ENCODE measurements around the gene CDH4.

DNA sequence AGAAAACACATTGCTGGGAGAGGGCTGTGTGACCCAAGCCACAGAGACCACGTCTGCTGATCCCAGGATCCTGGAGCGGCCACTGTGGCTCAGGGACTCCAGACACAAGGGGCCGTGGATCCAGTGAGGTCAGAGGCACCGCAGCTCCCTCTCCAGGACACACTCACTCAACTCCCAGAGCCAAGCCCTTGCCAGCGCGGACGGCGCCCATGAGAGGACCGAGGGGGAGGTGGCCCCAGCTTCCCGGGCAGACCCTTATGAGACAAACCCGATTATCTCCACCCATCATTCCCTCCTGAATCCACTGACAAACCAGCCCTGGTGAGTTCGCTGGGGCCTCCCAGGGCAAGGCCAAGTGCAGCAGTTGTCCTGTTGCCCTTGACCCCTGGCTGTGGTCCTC lies 612.4 kb downstream of the CDH4 start:
- TF ChIP-seq ZNF384 (IDR thresholded peaks at IDR 0.05; ENCODE audit: low read depth, low read length): no peak
- no peak for TF ChIP-seq CTCF (IDR thresholded peaks at IDR 0.05 in 2 of 3, conservative IDR thresholded peaks at IDR 0.05 in 1 of 3; ENCODE audit: insufficient read depth in 2 of 3, low read depth in 1 of 3, low read length in 3 of 3)
- no peak for TF ChIP-seq POLR2A (conservative IDR thresholded peaks at IDR 0.05)
- TF ChIP-seq, protein P1, sequence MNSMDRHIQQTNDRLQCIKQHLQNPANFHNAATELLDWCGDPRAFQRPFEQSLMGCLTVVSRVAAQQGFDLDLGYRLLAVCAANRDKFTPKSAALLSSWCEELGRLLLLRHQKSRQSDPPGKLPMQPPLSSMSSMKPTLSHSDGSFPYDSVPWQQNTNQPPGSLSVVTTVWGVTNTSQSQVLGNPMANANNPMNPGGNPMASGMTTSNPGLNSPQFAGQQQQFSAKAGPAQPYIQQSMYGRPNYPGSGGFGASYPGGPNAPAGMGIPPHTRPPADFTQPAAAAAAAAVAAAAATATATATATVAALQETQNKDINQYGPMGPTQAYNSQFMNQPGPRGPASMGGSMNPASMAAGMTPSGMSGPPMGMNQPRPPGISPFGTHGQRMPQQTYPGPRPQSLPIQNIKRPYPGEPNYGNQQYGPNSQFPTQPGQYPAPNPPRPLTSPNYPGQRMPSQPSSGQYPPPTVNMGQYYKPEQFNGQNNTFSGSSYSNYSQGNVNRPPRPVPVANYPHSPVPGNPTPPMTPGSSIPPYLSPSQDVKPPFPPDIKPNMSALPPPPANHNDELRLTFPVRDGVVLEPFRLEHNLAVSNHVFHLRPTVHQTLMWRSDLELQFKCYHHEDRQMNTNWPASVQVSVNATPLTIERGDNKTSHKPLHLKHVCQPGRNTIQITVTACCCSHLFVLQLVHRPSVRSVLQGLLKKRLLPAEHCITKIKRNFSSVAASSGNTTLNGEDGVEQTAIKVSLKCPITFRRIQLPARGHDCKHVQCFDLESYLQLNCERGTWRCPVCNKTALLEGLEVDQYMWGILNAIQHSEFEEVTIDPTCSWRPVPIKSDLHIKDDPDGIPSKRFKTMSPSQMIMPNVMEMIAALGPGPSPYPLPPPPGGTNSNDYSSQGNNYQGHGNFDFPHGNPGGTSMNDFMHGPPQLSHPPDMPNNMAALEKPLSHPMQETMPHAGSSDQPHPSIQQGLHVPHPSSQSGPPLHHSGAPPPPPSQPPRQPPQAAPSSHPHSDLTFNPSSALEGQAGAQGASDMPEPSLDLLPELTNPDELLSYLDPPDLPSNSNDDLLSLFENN (IDR thresholded peaks at IDR 0.05; ENCODE audit: low read depth in 2 of 2, low read length in 2 of 2): no peak
- no peak for TF ChIP-seq PML (IDR thresholded peaks at IDR 0.05; ENCODE audit: low read length)
- TF ChIP-seq MBD2 (IDR thresholded peaks at IDR 0.05; ENCODE audit: borderline replicate concordance, low read depth): no peak
- TF ChIP-seq AFF4 (CRISPR knock-in tag; IDR thresholded peaks at IDR 0.05): no peak
- no peak for TF ChIP-seq ZNF23 (CRISPR knock-in tag; IDR thresholded peaks at IDR 0.05)
- TF ChIP-seq ATF6 (CRISPR knock-in tag; IDR thresholded peaks at IDR 0.05): no peak
- TF ChIP-seq PHB2 (IDR thresholded peaks at IDR 0.05; ENCODE audit: low read depth): no peak
- TF ChIP-seq CEBPB (tag; IDR thresholded peaks at IDR 0.05): no peak
- no peak for TF ChIP-seq TEAD4 (IDR thresholded peaks at IDR 0.05; ENCODE audit: low read length)
- TF ChIP-seq TEAD4 (CRISPR knock-in tag; IDR thresholded peaks at IDR 0.05; ENCODE audit: borderline replicate concordance): no peak
- TF ChIP-seq, protein P2, sequence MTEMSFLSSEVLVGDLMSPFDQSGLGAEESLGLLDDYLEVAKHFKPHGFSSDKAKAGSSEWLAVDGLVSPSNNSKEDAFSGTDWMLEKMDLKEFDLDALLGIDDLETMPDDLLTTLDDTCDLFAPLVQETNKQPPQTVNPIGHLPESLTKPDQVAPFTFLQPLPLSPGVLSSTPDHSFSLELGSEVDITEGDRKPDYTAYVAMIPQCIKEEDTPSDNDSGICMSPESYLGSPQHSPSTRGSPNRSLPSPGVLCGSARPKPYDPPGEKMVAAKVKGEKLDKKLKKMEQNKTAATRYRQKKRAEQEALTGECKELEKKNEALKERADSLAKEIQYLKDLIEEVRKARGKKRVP (CRISPR knock-in tag; IDR thresholded peaks at IDR 0.05): no peak
